ENCODE results near the gene SLC2A10. TPM values are rescaled to one million over a fixed set of nuclear protein-coding genes. Genes with fewer than 3 reads are reported as not detected.
A peak's percentile ranks its signal among the peaks of the same experiment; 100 is the strongest.

SLC2A10 gene
- total RNA-seq, 1 donor from 2014 or later: 12.7 TPM

- H3K4me2 ChIP-seq (ENCODE audit: low read length): no peak overlapping the region
- peaks cover 10% of the 10 kb centered on the region for H3K4me1 ChIP-seq (ENCODE audit: insufficient read depth, low read length)
- Mint-ChIP-seq H3K36me3 (ENCODE audit: low read depth, unreplicated experiment) (no peaks in the 10 kb centered on the region), H3K4me3 (ENCODE audit: unreplicated experiment) (no peak overlapping the region), H3K4me1 (ENCODE audit: low read depth, unreplicated experiment) (peaks cover 26% of the 10 kb centered on the region), H3K27me3 (ENCODE audit: low read depth, unreplicated experiment) (peaks cover 11% of the 10 kb centered on the region), H3K27ac (ENCODE audit: unreplicated experiment) (no peak overlapping the region), H3K9me3 (ENCODE audit: unreplicated experiment) (peaks cover 3% of the 10 kb centered on the region)
- H3K27me3 ChIP-seq (ENCODE audit: insufficient read depth, low read length): peaks cover 13% of the 10 kb centered on the region
- H3K9ac ChIP-seq (ENCODE audit: low read length): no peak overlapping the region
- TF ChIP-seq EZH2 (IDR thresholded peaks at IDR 0.05; ENCODE audit: insufficient read depth, low read length) (no peak), CTCF (IDR thresholded peaks at IDR 0.05; ENCODE audit: insufficient read depth, low read depth, low read length) (no peak)
- H3K9me3 ChIP-seq (ENCODE audit: insufficient read depth, low read depth, low read length): peaks cover 6% of the 10 kb centered on the region
- H3K27ac ChIP-seq (ENCODE audit: low read depth, low read length): no peak overlapping the region
- no peaks in the 10 kb centered on the region for H3K79me2 ChIP-seq (ENCODE audit: insufficient read depth, low read length)
- H3K4me3 ChIP-seq (ENCODE audit: insufficient read depth, low read depth, low read length): no peak overlapping the region
- H4K20me1 ChIP-seq (ENCODE audit: insufficient read depth, low read length): no peaks in the 10 kb centered on the region
- H2AFZ ChIP-seq (ENCODE audit: low read depth, low read length): no peak overlapping the region
- FAIRE-seq (no peak), DNase-seq (ENCODE audit: low read depth) (no peak)
- H3K36me3 ChIP-seq (ENCODE audit: insufficient read depth, low read length): no peaks in the 10 kb centered on the region
These were observed 33.6 kb downstream of the SLC2A10 start for GRCh38 chr20:46743088-46743487.

- H2AFZ ChIP-seq (ENCODE audit: low read depth, low read length): no peak overlapping the region
These were observed 37.6 kb downstream of the SLC2A10 start for GRCh38 chr20:46746956-46747526.

More at GRCh38 chr20:46746956-46747526, 37.6 kb downstream of the SLC2A10 start:
- TF ChIP-seq EZH2 (IDR thresholded peaks at IDR 0.05; ENCODE audit: insufficient read depth, low read length): no peak
- no peak for TF ChIP-seq CTCF (IDR thresholded peaks at IDR 0.05; ENCODE audit: insufficient read depth, low read depth, low read length)
- H3K27ac Mint-ChIP-seq (ENCODE audit: unreplicated experiment): peak overlapping the region; percentile 12
- no peaks in the 10 kb centered on the region for H3K36me3 Mint-ChIP-seq (ENCODE audit: low read depth, unreplicated experiment)
- DNase-seq (ENCODE audit: low read depth) (peak; percentile 61), FAIRE-seq (no peak)
- no peak overlapping the region for H3K4me3 ChIP-seq (ENCODE audit: insufficient read depth, low read depth, low read length)
- peaks cover 17% of the 10 kb centered on the region for H3K27me3 Mint-ChIP-seq (ENCODE audit: low read depth, unreplicated experiment)
- peaks cover 15% of the 10 kb centered on the region for H3K4me1 Mint-ChIP-seq (ENCODE audit: low read depth, unreplicated experiment)
- no peaks in the 10 kb centered on the region for H3K36me3 ChIP-seq (ENCODE audit: insufficient read depth, low read length)
- no peaks in the 10 kb centered on the region for H3K9me3 ChIP-seq (ENCODE audit: insufficient read depth, low read depth, low read length)
- no peaks in the 10 kb centered on the region for H3K79me2 ChIP-seq (ENCODE audit: insufficient read depth, low read length)
- peaks cover 6% of the 10 kb centered on the region for H3K4me1 ChIP-seq (ENCODE audit: insufficient read depth, low read length)
- H3K4me3 Mint-ChIP-seq (ENCODE audit: unreplicated experiment): no peak overlapping the region
- no peak overlapping the region for H3K9ac ChIP-seq (ENCODE audit: low read length)
- no peak overlapping the region for H3K27ac ChIP-seq (ENCODE audit: low read depth, low read length)
- H4K20me1 ChIP-seq (ENCODE audit: insufficient read depth, low read length): no peaks in the 10 kb centered on the region
- H3K27me3 ChIP-seq (ENCODE audit: insufficient read depth, low read length): peaks cover 21% of the 10 kb centered on the region
- peaks cover 2% of the 10 kb centered on the region for H3K9me3 Mint-ChIP-seq (ENCODE audit: unreplicated experiment)
- H3K4me2 ChIP-seq (ENCODE audit: low read length): peak overlapping the region; percentile 51
